GM19193 (cell line): ENCODE data around the gene SIRT5.

ENCODE experiments used
- POLR2A ChIP-seq: IDR thresholded peaks from 4 replicates; pipeline ENCODE4 v1.6.1; 2011; ENCODE audit not compliant: insufficient read depth, insufficient read length; ENCODE audit errors: extremely low read depth

Gene SIRT5

GRCh38 chr6:13539572-13539971 is 34.8 kb upstream of the SIRT5 start:
- no peak for TF ChIP-seq POLR2A

GRCh38 chr6:13541496-13541895 is 32.9 kb upstream of the SIRT5 start:
- no peak for TF ChIP-seq POLR2A

GRCh38 chr6:13544454-13545186 is 29.8 kb upstream of the SIRT5 start:
- TF ChIP-seq POLR2A = no peak

- TF ChIP-seq POLR2A = no peak
These were observed 28.5 kb upstream of the SIRT5 start for GRCh38 chr6:13545885-13546284.

- no peak for TF ChIP-seq POLR2A
These were observed 25.7 kb upstream of the SIRT5 start for GRCh38 chr6:13548500-13549210.

- no peak for TF ChIP-seq POLR2A
These were observed 23.7 kb upstream of the SIRT5 start for GRCh38 chr6:13550656-13551055.

- no peak for TF ChIP-seq POLR2A
These were observed 20.8 kb upstream of the SIRT5 start for GRCh38 chr6:13553646-13554045.

GRCh38 chr6:13554929-13555333 is 19.5 kb upstream of the SIRT5 start:
- TF ChIP-seq POLR2A = no peak

GRCh38 chr6:13557841-13558240 is 16.6 kb upstream of the SIRT5 start:
- no peak for TF ChIP-seq POLR2A

GRCh38 chr6:13558718-13559117 is 15.7 kb upstream of the SIRT5 start:
- TF ChIP-seq POLR2A = no peak

GRCh38 chr6:13559251-13559650 is 15.2 kb upstream of the SIRT5 start:
- TF ChIP-seq POLR2A = no peak

GRCh38 chr6:13559968-13560650 is 14.3 kb upstream of the SIRT5 start:
- TF ChIP-seq POLR2A = no peak

- no peak for TF ChIP-seq POLR2A
These were observed 13.8 kb upstream of the SIRT5 start for GRCh38 chr6:13560651-13561044.

- TF ChIP-seq POLR2A = no peak
These were observed 12.7 kb upstream of the SIRT5 start for GRCh38 chr6:13561624-13562267.

GRCh38 chr6:13563009-13563408 is 11.4 kb upstream of the SIRT5 start:
- no peak for TF ChIP-seq POLR2A
